GM23338 (cell line): ENCODE data around the gene AOC1.
A peak's percentile ranks its signal among the peaks of the same experiment; 100 is the strongest.

Experiments
- CREB1 ChIP-seq: fragments of 250-450 bp; sonication (Bioruptor Pico); IDR thresholded peaks from 2 replicates; pipeline ENCODE4 v1.5.0; 2020; ENCODE audit warnings: low read depth, mild to moderate bottlenecking, moderate library complexity
- EZH2 ChIP-seq: fragments of 200-600 bp; sonication (generic); IDR thresholded peaks from one replicate; pipeline ENCODE4 v1.8.0; 2017; ENCODE audit warnings: antibody characterized with exemption, mild to moderate bottlenecking, low read depth; ENCODE audit not compliant: unreplicated experiment
- EZH2phosphoT487 ChIP-seq: fragments of 200-600 bp; sonication (generic); IDR thresholded peaks from one replicate; pipeline ENCODE4 v1.8.1; 2018; ENCODE audit warnings: antibody characterized with exemption; ENCODE audit not compliant: unreplicated experiment
- JUNB ChIP-seq: IDR thresholded peaks from one replicate; pipeline ENCODE4 v1.6.1; 2016; ENCODE audit warnings: antibody characterized with exemption; ENCODE audit not compliant: unreplicated experiment
- NANOG ChIP-seq: IDR thresholded peaks from 2 replicates; pipeline ENCODE4 v1.6.1; 2016; ENCODE audit warnings: antibody characterized with exemption, borderline replicate concordance
- POLR2AphosphoS5 ChIP-seq: IDR thresholded peaks from 2 replicates; pipeline ENCODE4 v1.6.1; 2016; ENCODE audit warnings: antibody characterized with exemption, low read depth
- REST ChIP-seq: IDR thresholded peaks from one replicate; pipeline ENCODE4 v1.6.1; 2018; ENCODE audit warnings: antibody characterized with exemption; ENCODE audit not compliant: unreplicated experiment
- STAT1 ChIP-seq: IDR thresholded peaks from one replicate; pipeline ENCODE4 v1.6.1; 2016; ENCODE audit warnings: antibody characterized with exemption; ENCODE audit not compliant: unreplicated experiment
- ZNF114 ChIP-seq: fragments of 250-450 bp; sonication (Bioruptor Pico); IDR thresholded peaks from 2 replicates; pipeline ENCODE4 v1.5.0; 2020; ENCODE audit warnings: mild to moderate bottlenecking, moderate library complexity
- ZNF331 ChIP-seq: fragments of 250-450 bp; sonication (Bioruptor Pico); IDR thresholded peaks from 2 replicates; pipeline ENCODE4 v1.5.0; 2020; ENCODE audit warnings: low read depth, mild to moderate bottlenecking, moderate library complexity
- TF ChIP-seq, protein P1 (sequence below), 2 experiments: fragments of 200-600 bp in 1 of 2; sonication (generic) in 1 of 2; conservative IDR thresholded peaks; 2 replicates each; pipeline versions ENCODE4 v1.5.1 to v1.6.1; 2016 to 2017; ENCODE audit warnings: antibody characterized with exemption in 2 of 2, low read depth in 2 of 2, mild to moderate bottlenecking in 2 of 2, moderate library complexity in 1 of 2
- TF ChIP-seq, protein P2 (sequence below): fragments of 250-450 bp; sonication (Bioruptor Pico); IDR thresholded peaks from 2 replicates; pipeline ENCODE4 v1.5.0; 2020; ENCODE audit warnings: mild to moderate bottlenecking, moderate library complexity
- TF ChIP-seq, protein P3 (sequence below): IDR thresholded peaks from 2 replicates; pipeline ENCODE4 v1.6.1; 2016; ENCODE audit warnings: antibody characterized with exemption

GRCh38 chr7:150828384-150828783, 23.9 kb upstream of the AOC1 start:
- TF ChIP-seq EZH2 = no peak
- TF ChIP-seq, protein P1, sequence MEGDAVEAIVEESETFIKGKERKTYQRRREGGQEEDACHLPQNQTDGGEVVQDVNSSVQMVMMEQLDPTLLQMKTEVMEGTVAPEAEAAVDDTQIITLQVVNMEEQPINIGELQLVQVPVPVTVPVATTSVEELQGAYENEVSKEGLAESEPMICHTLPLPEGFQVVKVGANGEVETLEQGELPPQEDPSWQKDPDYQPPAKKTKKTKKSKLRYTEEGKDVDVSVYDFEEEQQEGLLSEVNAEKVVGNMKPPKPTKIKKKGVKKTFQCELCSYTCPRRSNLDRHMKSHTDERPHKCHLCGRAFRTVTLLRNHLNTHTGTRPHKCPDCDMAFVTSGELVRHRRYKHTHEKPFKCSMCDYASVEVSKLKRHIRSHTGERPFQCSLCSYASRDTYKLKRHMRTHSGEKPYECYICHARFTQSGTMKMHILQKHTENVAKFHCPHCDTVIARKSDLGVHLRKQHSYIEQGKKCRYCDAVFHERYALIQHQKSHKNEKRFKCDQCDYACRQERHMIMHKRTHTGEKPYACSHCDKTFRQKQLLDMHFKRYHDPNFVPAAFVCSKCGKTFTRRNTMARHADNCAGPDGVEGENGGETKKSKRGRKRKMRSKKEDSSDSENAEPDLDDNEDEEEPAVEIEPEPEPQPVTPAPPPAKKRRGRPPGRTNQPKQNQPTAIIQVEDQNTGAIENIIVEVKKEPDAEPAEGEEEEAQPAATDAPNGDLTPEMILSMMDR (conservative IDR thresholded peaks at IDR 0.05; ENCODE audit: low read depth in 2 of 2) = peak; percentile 39 to 63
- TF ChIP-seq POLR2AphosphoS5 = no peak
- TF ChIP-seq REST = no peak
- no peak for TF ChIP-seq NANOG
- no peak for TF ChIP-seq ZNF331
- TF ChIP-seq, protein P2, sequence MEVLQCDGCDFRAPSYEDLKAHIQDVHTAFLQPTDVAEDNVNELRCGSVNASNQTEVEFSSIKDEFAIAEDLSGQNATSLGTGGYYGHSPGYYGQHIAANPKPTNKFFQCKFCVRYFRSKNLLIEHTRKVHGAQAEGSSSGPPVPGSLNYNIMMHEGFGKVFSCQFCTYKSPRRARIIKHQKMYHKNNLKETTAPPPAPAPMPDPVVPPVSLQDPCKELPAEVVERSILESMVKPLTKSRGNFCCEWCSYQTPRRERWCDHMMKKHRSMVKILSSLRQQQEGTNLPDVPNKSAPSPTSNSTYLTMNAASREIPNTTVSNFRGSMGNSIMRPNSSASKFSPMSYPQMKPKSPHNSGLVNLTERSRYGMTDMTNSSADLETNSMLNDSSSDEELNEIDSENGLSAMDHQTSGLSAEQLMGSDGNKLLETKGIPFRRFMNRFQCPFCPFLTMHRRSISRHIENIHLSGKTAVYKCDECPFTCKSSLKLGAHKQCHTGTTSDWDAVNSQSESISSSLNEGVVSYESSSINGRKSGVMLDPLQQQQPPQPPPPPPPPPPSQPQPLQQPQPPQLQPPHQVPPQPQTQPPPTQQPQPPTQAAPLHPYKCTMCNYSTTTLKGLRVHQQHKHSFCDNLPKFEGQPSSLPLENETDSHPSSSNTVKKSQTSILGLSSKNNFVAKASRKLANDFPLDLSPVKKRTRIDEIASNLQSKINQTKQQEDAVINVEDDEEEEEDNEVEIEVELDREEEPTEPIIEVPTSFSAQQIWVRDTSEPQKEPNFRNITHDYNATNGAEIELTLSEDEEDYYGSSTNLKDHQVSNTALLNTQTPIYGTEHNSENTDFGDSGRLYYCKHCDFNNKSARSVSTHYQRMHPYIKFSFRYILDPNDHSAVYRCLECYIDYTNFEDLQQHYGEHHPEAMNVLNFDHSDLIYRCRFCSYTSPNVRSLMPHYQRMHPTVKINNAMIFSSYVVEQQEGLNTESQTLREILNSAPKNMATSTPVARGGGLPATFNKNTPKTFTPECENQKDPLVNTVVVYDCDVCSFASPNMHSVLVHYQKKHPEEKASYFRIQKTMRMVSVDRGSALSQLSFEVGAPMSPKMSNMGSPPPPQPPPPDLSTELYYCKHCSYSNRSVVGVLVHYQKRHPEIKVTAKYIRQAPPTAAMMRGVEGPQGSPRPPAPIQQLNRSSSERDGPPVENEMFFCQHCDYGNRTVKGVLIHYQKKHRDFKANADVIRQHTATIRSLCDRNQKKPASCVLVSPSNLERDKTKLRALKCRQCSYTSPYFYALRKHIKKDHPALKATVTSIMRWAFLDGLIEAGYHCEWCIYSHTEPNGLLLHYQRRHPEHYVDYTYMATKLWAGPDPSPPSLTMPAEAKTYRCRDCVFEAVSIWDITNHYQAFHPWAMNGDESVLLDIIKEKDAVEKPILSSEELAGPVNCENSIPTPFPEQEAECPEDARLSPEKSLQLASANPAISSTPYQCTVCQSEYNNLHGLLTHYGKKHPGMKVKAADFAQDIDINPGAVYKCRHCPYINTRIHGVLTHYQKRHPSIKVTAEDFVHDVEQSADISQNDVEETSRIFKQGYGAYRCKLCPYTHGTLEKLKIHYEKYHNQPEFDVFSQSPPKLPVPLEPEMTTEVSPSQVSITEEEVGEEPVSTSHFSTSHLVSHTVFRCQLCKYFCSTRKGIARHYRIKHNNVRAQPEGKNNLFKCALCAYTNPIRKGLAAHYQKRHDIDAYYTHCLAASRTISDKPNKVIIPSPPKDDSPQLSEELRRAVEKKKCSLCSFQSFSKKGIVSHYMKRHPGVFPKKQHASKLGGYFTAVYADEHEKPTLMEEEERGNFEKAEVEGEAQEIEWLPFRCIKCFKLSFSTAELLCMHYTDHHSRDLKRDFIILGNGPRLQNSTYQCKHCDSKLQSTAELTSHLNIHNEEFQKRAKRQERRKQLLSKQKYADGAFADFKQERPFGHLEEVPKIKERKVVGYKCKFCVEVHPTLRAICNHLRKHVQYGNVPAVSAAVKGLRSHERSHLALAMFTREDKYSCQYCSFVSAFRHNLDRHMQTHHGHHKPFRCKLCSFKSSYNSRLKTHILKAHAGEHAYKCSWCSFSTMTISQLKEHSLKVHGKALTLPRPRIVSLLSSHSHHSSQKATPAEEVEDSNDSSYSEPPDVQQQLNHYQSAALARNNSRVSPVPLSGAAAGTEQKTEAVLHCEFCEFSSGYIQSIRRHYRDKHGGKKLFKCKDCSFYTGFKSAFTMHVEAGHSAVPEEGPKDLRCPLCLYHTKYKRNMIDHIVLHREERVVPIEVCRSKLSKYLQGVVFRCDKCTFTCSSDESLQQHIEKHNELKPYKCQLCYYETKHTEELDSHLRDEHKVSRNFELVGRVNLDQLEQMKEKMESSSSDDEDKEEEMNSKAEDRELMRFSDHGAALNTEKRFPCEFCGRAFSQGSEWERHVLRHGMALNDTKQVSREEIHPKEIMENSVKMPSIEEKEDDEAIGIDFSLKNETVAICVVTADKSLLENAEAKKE (CRISPR knock-in tag) = no peak
- no peak for TF ChIP-seq CREB1 (CRISPR knock-in tag)
- TF ChIP-seq EZH2phosphoT487 = no peak
- TF ChIP-seq JUNB = no peak
- TF ChIP-seq ZNF114 (CRISPR knock-in tag) = no peak
- no peak for TF ChIP-seq STAT1
- TF ChIP-seq, protein P3, sequence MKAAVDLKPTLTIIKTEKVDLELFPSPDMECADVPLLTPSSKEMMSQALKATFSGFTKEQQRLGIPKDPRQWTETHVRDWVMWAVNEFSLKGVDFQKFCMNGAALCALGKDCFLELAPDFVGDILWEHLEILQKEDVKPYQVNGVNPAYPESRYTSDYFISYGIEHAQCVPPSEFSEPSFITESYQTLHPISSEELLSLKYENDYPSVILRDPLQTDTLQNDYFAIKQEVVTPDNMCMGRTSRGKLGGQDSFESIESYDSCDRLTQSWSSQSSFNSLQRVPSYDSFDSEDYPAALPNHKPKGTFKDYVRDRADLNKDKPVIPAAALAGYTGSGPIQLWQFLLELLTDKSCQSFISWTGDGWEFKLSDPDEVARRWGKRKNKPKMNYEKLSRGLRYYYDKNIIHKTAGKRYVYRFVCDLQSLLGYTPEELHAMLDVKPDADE = no peak
